ENCODE data around the gene TRAK1. TPM values are rescaled to one million over a fixed set of nuclear protein-coding genes. Genes with fewer than 3 reads are reported as not detected.

Gene TRAK1
- total and polyA plus RNA-seq, 10 of the 15 experiments (the other 5 are each of a cell fraction or from before 2014, with no cell fraction given), result 6.6 to 46.2 (median 23.7) TPM

DNA sequence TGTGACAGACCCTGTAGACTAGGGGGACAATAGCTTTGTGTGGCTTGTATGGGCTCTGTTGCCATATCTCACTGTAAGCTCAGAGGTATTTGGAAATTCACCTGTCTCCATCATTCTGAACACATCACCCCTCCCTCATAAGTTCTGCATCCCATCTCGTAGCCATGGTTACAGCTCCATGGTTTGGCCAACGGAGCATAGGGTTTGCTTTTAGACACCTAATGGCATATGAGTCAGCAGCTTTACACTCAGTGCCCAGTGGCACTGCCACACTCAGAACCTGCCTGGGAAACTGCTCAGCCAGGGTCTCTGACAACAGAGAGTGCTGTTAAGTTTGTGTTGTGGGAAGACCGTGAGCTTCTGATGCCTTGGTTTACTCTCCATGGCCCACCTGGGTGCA, 107.6 kb downstream of the TRAK1 start:
- DNase-seq (ENCODE audit: low read depth, low spot score), result no peak
- BruUV-seq (replicated peaks), result no TSS peak
- no peaks in the 10 kb centered on the region for H4K20me1 ChIP-seq (ENCODE audit: control insufficient read depth, insufficient read depth)
- intact Hi-C loops (cut with micrococcal nuclease; ENCODE audit: unreplicated experiment) (loop anchor here (10.0 kb wide), 2 partner anchors 234 to 304 kb away; partner anchors contain the start of gene ULK4), in situ Hi-C loops (cut with MboI) (no loop called here)
- H3K27ac ChIP-seq (ENCODE audit: control insufficient read depth, insufficient read depth), result no peak overlapping the region
- H3K4me2 ChIP-seq (ENCODE audit: control insufficient read depth, insufficient read depth), result no peak overlapping the region
- ATAC-seq, result no peak
- peaks cover 38% of the 10 kb centered on the region for H3K4me1 ChIP-seq (ENCODE audit: control insufficient read depth, insufficient read depth, low read length)
- H3K9me3 ChIP-seq (replicated peaks; ENCODE audit: control insufficient read depth, insufficient read depth, low read length), result no peaks in the 10 kb centered on the region
- POLR2A ChIA-PET, result interaction anchor here (1.0 kb wide), 1 partner anchor 15 kb away, joined by 4 read pairs; no protein-coding TSS in a partner anchor
- CTCF ChIA-PET, result interaction anchor here (1.3 to 4.3 kb wide), 2 partner anchors 8 to 99 kb away, joined by 3 to 29 read pairs; no protein-coding TSS in a partner anchor
- H3K27me3 ChIP-seq (replicated peaks in 1 of 2; ENCODE audit: control insufficient read depth in 2 of 2, insufficient read depth in 2 of 2, low read length in 1 of 2), result no peaks in the 10 kb centered on the region
- no peak for FAIRE-seq
- H3K36me3 ChIP-seq (ENCODE audit: control insufficient read depth in 2 of 2, insufficient read depth in 2 of 2, low read length in 1 of 2), result peaks cover 17 to 43% of the 10 kb centered on the region in 2 experiments
- no peak overlapping the region for H2AFZ ChIP-seq (ENCODE audit: control insufficient read depth, low read depth, low read length)
- peaks cover 14% of the 10 kb centered on the region for H3K79me2 ChIP-seq (ENCODE audit: control insufficient read depth, insufficient read depth, low read length)
- WGBS (ENCODE audit: insufficient coverage, insufficient replicate concordance, low lambda C conversion rate, missing lambda C conversion rate), result 81% methylated on average over 3 of the region's 3 CpGs
- RAD21 ChIA-PET (ENCODE audit: unreplicated experiment), result interaction anchor here (1.4 kb wide), 1 partner anchor 8 kb away, joined by 3 read pairs; no protein-coding TSS in a partner anchor
- no peak overlapping the region for H3K4me3 ChIP-seq
- SMC1A ChIA-PET (ENCODE audit: uncharacterized antibody, unreplicated experiment), result interaction anchor here (0.6 to 1.1 kb wide), 2 partner anchors 14 to 48 kb away, joined by 3 read pairs; no protein-coding TSS in a partner anchor
- H3K9ac ChIP-seq (ENCODE audit: control insufficient read depth, insufficient read depth, low read length), result no peak overlapping the region
- no peak for TF ChIP-seq NRF1 (conservative IDR thresholded peaks at IDR 0.05; ENCODE audit: low read depth, low read length)
- TF ChIP-seq, protein P1, sequence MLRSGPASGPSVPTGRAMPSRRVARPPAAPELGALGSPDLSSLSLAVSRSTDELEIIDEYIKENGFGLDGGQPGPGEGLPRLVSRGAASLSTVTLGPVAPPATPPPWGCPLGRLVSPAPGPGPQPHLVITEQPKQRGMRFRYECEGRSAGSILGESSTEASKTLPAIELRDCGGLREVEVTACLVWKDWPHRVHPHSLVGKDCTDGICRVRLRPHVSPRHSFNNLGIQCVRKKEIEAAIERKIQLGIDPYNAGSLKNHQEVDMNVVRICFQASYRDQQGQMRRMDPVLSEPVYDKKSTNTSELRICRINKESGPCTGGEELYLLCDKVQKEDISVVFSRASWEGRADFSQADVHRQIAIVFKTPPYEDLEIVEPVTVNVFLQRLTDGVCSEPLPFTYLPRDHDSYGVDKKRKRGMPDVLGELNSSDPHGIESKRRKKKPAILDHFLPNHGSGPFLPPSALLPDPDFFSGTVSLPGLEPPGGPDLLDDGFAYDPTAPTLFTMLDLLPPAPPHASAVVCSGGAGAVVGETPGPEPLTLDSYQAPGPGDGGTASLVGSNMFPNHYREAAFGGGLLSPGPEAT (IDR thresholded peaks at IDR 0.05; ENCODE audit: low read depth), result no peak
- no peak for TF ChIP-seq SMC3 (IDR thresholded peaks at IDR 0.05; ENCODE audit: borderline replicate concordance, low read length)
- TF ChIP-seq, protein P2, sequence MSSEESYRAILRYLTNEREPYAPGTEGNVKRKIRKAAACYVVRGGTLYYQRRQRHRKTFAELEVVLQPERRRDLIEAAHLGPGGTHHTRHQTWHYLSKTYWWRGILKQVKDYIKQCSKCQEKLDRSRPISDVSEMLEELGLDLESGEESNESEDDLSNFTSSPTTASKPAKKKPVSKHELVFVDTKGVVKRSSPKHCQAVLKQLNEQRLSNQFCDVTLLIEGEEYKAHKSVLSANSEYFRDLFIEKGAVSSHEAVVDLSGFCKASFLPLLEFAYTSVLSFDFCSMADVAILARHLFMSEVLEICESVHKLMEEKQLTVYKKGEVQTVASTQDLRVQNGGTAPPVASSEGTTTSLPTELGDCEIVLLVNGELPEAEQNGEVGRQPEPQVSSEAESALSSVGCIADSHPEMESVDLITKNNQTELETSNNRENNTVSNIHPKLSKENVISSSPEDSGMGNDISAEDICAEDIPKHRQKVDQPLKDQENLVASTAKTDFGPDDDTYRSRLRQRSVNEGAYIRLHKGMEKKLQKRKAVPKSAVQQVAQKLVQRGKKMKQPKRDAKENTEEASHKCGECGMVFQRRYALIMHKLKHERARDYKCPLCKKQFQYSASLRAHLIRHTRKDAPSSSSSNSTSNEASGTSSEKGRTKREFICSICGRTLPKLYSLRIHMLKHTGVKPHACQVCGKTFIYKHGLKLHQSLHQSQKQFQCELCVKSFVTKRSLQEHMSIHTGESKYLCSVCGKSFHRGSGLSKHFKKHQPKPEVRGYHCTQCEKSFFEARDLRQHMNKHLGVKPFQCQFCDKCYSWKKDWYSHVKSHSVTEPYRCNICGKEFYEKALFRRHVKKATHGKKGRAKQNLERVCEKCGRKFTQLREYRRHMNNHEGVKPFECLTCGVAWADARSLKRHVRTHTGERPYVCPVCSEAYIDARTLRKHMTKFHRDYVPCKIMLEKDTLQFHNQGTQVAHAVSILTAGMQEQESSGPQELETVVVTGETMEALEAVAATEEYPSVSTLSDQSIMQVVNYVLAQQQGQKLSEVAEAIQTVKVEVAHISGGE (CRISPR knock-in tag; IDR thresholded peaks at IDR 0.05), result no peak
- TF ChIP-seq, protein P3, sequence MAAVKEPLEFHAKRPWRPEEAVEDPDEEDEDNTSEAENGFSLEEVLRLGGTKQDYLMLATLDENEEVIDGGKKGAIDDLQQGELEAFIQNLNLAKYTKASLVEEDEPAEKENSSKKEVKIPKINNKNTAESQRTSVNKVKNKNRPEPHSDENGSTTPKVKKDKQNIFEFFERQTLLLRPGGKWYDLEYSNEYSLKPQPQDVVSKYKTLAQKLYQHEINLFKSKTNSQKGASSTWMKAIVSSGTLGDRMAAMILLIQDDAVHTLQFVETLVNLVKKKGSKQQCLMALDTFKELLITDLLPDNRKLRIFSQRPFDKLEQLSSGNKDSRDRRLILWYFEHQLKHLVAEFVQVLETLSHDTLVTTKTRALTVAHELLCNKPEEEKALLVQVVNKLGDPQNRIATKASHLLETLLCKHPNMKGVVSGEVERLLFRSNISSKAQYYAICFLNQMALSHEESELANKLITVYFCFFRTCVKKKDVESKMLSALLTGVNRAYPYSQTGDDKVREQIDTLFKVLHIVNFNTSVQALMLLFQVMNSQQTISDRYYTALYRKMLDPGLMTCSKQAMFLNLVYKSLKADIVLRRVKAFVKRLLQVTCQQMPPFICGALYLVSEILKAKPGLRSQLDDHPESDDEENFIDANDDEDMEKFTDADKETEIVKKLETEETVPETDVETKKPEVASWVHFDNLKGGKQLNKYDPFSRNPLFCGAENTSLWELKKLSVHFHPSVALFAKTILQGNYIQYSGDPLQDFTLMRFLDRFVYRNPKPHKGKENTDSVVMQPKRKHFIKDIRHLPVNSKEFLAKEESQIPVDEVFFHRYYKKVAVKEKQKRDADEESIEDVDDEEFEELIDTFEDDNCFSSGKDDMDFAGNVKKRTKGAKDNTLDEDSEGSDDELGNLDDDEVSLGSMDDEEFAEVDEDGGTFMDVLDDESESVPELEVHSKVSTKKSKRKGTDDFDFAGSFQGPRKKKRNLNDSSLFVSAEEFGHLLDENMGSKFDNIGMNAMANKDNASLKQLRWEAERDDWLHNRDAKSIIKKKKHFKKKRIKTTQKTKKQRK (IDR thresholded peaks at IDR 0.05; ENCODE audit: low read depth, low read length), result no peak
- no peak for TF ChIP-seq ZBTB33 (IDR thresholded peaks at IDR 0.05)
- no peak for TF ChIP-seq NR2C2 (IDR thresholded peaks at IDR 0.05; ENCODE audit: borderline replicate concordance, control insufficient read depth, insufficient read length, low read depth)
- TF ChIP-seq NBN (IDR thresholded peaks at IDR 0.05), result no peak
- TF ChIP-seq SRF (IDR thresholded peaks at IDR 0.05; ENCODE audit: low read depth in 2 of 2, low read length in 2 of 2), result no peak
- no peak for TF ChIP-seq ATF2 (IDR thresholded peaks at IDR 0.05; ENCODE audit: low read length)
- TF ChIP-seq BCL11A (IDR thresholded peaks at IDR 0.05; ENCODE audit: low read depth, low read length), result no peak
- TF ChIP-seq SPI1 (IDR thresholded peaks at IDR 0.05; ENCODE audit: borderline replicate concordance, insufficient read depth, low read depth, low read length), result no peak

All from GM12878 (cell line).